ENCODE results near the gene TSC22D4.

GRCh38 chr7:100484673-100485045 lies 5.6 kb upstream of the TSC22D4 start:
- no peak for TF ChIP-seq CTCF (IDR thresholded peaks at IDR 0.05; ENCODE audit: poor library complexity)
- TF ChIP-seq EZH2 (IDR thresholded peaks at IDR 0.05; ENCODE audit: borderline replicate concordance) = no peak
- TF ChIP-seq EZH2phosphoT487 (IDR thresholded peaks at IDR 0.05; ENCODE audit: low read depth, severe bottlenecking, unreplicated experiment) = no peak
